ENCODE data around the gene CASZ1.

CASZ1 gene

DNA sequence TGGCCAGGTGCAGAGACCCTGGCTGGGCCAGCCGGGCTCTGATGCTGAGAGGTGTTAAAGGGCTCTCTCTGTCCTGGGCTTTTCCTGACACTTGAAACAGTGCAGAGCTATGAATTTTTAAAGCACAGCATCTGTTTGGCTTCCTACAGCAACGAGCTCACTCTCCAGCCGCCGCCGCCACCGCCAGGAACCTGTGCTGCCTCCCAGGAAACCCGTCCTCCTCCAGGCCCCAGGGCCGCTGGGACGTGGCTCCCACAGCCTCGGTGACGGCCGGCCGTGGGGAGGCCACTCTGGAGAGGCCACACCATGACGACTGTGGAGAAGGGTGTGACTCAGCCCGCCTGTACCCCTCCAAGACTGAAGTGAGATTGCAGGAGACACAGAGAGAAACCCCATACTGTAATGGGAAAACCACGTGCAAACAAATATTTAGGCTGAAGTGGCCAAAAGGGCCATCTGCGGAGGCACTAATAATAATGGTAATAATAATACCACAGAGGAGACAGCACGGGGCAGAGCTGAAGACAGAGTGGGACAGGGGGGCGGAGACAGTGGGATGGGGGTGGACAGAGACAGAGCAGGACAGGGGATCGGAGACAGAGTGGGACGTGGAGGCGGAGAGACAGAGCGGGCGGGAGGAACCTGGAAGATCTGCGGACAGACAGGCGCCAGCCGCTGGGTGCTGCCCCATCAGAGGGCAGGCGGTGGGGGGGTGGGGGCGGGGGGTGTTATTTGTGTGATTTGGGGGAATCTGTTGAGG lies 139.2 kb downstream of the CASZ1 start:
- H3K4me3 ChIP-seq (ENCODE audit: low read length), result no peak overlapping the region
- TF ChIP-seq ZNF274 (IDR thresholded peaks at IDR 0.05; ENCODE audit: low read depth, low read length), result no peak

DNA sequence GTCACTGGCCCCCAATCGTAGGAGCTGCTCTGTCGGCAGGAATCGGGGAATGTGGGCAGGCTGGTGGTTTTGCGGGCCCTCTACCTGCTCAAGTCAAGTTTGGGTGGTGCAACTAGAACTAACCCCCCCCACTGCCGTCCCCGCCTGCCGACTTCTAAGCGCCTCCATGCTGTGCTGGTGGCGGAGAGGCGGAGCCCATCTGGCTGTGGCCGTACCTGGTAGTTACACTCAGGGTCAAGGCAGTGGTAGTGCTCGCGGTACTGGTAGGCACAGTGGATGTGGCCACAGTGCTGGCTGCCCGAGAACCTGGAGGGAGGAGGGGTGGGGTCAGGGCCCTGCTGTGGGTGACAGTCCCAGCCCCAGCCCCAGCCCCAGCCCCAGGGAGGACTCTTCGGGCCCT lies 140.0 kb downstream of the CASZ1 start:
- no peak for TF ChIP-seq ZNF274 (IDR thresholded peaks at IDR 0.05; ENCODE audit: low read depth, low read length)
- H3K4me3 ChIP-seq (ENCODE audit: low read length), result no peak overlapping the region

DNA sequence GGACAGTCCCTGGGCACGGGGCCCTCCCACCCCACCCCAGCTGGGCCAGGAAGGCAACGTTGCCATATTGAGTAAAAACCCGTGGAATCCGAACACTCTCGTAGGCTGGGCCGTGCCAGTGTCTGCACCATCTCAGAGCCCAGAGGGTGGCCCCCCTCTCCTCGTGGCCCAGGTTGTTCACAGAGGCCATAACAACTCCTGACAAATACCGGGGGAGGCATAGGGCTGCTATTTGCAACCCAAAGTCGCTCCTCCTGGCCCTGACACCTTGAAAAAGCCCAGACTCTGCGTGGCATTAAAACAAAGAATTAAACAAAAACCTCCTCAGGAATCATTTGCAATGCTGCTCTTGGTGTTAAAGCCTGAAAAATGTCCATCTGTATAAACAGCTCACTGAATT lies 141.4 kb downstream of the CASZ1 start:
- TF ChIP-seq ZNF274 (IDR thresholded peaks at IDR 0.05; ENCODE audit: low read depth, low read length), result no peak
- H3K4me3 ChIP-seq (ENCODE audit: low read length), result no peak overlapping the region

DNA sequence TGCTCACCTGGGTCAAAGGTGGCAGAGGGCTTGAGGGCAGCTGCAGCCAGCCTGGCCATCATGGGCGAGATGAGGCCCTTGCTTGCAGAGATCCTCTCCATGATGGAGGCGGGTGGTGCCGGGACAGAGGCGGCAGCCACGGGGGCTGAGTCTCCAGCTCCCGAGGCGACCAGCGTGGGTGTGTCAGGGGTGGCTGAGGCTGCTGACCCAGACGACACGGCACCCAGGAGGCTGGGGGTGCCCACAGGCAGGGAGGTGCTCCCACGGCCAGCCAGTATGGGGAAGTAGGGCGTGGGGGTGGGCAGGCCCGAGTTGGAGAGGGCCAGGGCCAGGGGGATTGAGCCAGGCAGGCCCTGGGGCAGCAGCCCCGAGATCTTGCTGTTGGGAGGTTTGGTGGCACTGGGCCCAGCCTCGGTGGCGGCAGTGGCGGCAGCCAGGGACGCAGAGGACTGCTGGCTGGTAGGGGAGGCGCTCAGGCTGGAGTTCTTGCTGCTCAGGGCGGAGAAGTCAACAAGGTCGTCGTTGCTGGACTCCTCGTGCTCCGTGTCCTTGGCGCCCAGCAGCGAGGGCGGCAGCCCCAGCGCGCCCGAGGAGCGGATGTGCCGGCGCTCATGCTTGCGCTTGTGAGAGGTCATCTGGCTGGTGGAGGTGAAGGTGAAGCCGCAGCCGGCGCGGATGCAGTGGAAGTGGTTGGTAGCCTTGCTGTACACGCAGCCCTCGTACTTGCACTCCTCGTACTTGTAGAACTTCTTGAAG lies 142.9 kb downstream of the CASZ1 start:
- TF ChIP-seq ZNF274 (IDR thresholded peaks at IDR 0.05; ENCODE audit: low read depth, low read length), result no peak
- no peak overlapping the region for H3K4me3 ChIP-seq (ENCODE audit: low read length)

DNA sequence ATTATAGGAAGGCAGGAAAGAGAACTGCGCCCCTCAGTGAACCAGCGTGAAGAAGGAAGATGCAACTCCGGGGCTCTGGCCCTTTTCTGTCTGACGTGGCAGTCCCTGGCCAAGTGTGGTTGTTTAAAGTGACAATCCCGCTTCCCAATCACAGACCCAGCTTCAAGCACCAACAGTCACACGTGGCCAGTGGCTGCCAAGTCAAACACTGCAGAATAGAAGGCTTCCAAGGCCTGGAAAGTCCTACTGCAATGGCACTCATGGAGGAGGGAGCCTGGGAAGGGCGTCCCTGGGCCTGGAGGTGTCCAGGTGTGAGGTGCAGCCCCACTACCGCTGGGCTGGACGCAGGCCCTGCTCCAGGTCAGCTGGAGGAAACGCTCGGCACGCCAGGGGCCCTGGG lies 143.8 kb downstream of the CASZ1 start:
- no peak overlapping the region for H3K4me3 ChIP-seq (ENCODE audit: low read length)
- no peak for TF ChIP-seq ZNF274 (IDR thresholded peaks at IDR 0.05; ENCODE audit: low read depth, low read length)

DNA sequence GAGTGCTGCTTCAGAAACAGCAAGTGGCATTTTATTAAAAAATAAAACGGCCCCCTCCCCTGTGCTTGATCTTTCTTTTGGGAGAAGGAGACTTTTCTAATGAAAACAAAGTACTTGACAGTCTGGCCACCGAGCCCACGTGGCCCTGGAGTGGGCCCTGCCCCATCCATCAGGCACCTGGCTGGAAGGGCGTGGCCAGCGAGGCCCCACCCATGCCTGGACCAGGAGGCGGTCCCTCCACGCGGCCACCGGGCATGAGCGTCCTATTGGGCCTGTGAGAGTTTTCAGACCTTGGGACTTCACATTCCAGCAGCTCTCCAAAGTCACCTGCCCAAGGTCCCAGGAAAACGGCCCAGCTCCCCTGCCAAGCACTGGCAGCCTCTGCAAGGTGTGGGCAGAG lies 144.7 kb downstream of the CASZ1 start:
- TF ChIP-seq ZNF274 (IDR thresholded peaks at IDR 0.05; ENCODE audit: low read depth, low read length), result no peak

DNA sequence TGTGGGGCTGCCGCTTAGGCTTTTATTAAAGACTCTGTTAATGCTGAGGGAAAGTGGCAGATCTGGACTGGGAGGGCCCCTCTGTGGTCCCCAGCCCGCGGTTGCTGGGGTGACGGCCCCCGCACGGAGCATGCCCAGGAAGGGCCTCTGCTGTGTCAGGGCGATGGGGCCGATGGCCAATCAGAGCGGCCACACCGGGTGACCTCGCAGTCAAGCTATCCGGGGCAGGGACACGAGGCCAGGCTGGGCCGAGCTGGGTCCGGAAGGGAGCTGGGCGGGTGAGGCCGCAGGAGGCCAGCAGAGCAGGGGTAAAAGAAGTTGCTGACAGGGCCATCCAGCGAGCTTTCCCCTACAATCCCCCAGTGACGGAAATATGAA lies 145.1 kb downstream of the CASZ1 start:
- no peak for TF ChIP-seq ZNF274 (IDR thresholded peaks at IDR 0.05; ENCODE audit: low read depth, low read length)
- no peak overlapping the region for H3K4me3 ChIP-seq (ENCODE audit: low read length)

More for the DNA sequence above, 144.7 kb downstream of the CASZ1 start:
- no peak overlapping the region for H3K4me3 ChIP-seq (ENCODE audit: low read length)

DNA sequence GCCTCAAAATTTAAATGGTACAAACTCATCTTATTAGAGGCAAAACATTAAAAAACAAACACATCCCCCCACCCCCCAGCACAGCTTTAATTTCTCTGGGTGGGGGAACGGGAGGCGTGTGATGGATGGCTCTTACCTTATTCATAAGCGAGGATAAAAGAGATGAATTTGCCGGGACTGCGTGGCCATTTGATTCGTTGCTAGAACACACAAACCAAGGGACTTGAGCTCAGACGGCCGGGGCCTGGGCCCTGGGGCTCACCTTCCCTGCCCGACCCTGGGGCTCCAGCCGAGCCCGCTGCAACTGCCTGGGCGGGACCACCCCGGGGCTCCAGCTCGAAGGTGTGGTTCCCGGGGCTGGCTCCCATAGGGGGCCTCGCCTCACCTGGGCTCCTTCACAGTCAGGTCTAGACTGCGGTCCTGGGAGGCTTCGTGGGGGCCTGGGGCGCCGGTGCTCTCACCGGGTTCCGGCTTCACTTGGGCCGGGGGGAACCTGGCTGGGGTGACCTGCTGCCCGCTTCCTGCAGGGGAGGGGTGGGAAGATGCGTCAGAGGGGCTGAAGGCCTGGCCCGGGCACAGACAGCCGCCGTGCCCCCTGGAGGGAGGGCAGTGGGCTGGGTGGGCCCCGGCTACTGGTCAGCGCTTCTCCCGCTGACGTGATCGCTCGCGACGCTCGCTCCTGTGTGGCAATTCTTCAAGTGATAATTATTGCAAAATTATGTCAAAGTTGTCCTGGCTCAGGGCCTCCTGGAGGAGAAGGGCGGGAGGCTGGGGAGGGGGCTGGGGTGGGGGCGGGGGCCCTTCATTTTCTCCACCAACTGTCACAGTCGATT lies 145.7 kb downstream of the CASZ1 start:
- no peak overlapping the region for H3K4me3 ChIP-seq (ENCODE audit: low read length)
- no peak for TF ChIP-seq ZNF274 (IDR thresholded peaks at IDR 0.05; ENCODE audit: low read depth, low read length)

DNA sequence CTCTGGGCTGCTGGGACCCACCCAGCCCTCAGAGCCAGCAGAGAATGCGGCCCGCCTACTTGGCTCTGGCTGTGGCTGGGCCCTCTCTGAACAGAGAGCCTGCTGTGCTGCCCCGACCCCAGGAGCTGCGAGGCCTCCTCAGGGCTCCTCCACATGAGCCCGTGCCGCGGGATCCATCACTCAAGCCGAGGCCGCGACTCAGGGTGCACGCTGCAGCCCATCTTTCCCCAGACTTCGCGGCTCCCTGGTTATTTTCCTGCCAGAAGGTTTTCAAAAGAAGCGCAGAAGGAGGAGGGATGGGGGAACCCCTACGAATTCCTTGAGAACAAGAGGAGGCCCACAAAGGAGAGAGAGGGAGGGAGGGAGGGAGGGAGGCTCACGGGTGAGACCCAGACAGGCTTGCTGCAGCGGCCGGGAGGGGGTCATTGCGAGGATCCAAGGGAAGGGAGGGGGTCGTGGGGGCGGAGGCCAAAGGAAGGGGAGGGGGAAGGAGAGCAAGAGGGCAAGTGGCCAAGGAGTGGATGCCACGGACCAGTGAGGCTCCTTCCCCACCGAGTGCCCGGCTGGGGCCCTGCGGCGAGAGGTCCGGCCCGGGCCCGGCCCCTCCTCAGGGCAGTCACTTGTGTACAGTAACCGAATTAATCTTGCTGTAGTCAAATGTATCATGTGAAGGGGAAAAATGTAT lies 146.8 kb downstream of the CASZ1 start:
- TF ChIP-seq ZNF274 (IDR thresholded peaks at IDR 0.05; ENCODE audit: low read depth, low read length), result no peak
- no peak overlapping the region for H3K4me3 ChIP-seq (ENCODE audit: low read length)

DNA sequence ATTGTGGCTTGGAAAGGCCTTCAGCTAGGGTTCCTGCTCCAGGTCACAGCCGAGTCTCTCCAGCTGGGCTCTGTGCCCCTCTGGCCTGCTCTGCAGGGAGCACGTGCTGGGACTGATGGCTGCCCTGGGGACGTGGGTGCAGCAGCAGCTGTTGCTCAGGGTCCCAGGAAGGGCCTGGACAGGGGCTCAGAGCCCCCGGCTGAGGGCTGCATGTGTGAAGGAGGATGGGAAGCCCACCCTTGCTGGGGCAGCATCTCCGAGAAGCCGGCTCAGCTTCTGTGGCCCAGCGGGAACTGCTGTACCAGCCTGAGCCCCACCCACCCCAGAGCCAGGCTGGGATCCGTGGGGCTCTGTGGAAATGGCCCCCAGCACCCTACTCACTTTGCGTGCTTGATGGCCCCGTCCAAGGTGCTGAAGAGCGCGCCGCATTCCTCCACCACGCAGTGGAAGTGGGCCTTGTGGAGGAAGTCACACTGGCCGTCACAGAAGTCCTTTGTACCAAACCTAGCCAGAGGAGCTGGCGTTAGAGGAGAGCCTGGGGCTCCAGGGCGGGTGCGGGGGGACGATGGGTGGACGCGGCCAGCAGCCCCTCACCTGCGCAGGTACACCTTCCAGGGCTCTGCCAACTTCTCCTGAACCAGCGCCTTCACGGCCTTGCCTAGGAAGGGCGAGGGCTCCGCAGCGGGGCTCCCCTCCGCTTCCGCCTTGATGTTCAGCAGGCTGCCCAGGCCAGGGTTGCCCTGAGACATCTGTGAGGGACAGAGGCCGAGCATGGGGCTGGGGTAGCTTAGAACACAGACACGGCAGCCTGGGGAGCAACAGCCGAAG lies 147.5 kb downstream of the CASZ1 start:
- no peak overlapping the region for H3K4me3 ChIP-seq (ENCODE audit: low read length)
- no peak for TF ChIP-seq ZNF274 (IDR thresholded peaks at IDR 0.05; ENCODE audit: low read depth, low read length)

DNA sequence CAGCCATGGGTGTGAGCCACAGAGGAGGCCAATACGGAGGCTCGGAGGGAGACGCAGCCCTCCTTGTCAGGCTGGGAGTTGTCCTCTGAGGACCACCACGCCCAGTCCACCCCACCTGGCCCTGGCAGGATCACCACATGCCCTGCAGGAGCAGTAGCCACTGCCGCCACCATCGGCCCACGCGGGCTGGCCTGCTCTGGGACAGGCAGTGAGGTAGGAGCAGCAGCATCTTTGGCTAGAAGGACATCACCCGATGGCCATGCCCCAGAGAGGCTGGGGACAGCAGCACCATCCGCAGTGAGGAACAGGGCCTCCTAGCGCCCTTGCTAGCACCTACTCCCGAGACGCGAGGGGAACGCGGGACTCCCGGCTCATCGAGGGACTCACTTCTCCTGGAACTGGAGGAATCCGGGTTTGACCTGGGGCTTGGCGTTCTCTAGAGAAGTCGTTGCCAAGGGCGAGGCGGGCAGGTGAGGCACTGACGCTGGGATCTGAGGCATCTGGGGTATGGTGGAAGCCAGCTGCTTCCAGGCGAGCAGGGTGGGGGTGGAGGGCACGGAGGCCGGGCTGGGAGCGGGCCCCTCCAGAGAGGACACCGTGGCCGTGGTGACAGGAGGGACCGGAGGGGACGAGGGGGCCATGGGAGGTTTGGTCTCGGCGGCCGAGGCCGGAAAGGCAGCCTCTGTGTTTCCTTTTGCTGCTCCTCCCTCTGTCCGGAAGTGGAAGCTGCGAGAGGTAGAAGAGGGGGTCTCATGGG lies 148.9 kb downstream of the CASZ1 start:
- no peak for TF ChIP-seq ZNF274 (IDR thresholded peaks at IDR 0.05; ENCODE audit: low read depth, low read length)
- H3K4me3 ChIP-seq (ENCODE audit: low read length), result no peak overlapping the region

DNA sequence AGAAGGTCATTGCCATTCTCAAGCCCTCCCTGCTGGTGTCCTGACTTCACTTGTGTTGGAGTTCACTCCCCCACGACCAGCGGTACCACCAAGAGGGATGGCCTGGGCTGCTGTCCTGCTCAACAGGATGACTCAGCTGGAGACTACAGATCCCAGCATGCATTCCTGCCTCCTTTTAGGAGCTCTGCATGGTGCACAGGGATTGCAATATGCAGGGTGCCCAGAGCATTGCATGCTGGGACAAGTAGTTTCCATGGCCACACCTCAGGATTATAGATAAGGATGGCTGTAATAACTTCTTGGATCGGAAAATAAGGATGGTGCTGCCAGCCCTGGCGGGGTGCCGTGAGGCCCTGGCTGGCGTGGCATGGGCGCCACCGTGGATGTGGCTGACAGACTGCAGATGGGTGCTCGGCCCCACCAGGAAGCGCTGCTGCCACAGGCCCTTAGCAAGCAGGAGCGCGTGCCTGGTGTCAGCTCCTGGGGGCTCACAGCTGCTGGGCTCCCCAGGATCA lies 150.0 kb downstream of the CASZ1 start:
- no peak overlapping the region for H3K4me3 ChIP-seq (ENCODE audit: low read length)
- no peak for TF ChIP-seq ZNF274 (IDR thresholded peaks at IDR 0.05; ENCODE audit: low read depth, low read length)
